Hepatocyte (in vitro differentiated cells): Measurements from ENCODE around the gene MED13L.

ENCODE experiments used
- CTCF ChIP-seq: fragments of 200-600 bp; sonication (generic); IDR thresholded peaks from 2 replicates; pipeline ENCODE4 v1.5.1; 2016; ENCODE audit warnings: antibody characterized with exemption, mild to moderate bottlenecking; ENCODE audit not compliant: poor library complexity
- EZH2 ChIP-seq: fragments of 200-600 bp; sonication (generic); IDR thresholded peaks from 2 replicates; pipeline ENCODE4 v1.6.1; 2016; ENCODE audit warnings: antibody characterized with exemption, mild to moderate bottlenecking, borderline replicate concordance
- EZH2phosphoT487 ChIP-seq: fragments of 200-600 bp; sonication (generic); IDR thresholded peaks from one replicate; pipeline ENCODE4 v1.6.1; 2018; ENCODE audit warnings: antibody characterized with exemption, mild to moderate bottlenecking, low read depth, moderate library complexity; ENCODE audit not compliant: unreplicated experiment, severe bottlenecking

GRCh38 chr12:115960868-115961802, 316.4 kb downstream of the MED13L start:
- TF ChIP-seq EZH2, result no peak
- no peak for TF ChIP-seq CTCF
- TF ChIP-seq EZH2phosphoT487, result no peak
